Mononuclear cell (primary cell): ENCODE results near the gene GAL3ST3. TPM values are rescaled to one million over a fixed set of nuclear protein-coding genes. Genes with fewer than 3 reads are reported as not detected.

ENCODE experiments used
- H3K27me3 ChIP-seq: 2 replicates; pipeline ENCODE4 v1.6.0; 2011; ENCODE audit warnings: low read length, control low read depth; ENCODE audit not compliant: insufficient read depth
- H3K4me1 ChIP-seq: 2 replicates; pipeline ENCODE4 v1.5.1; 2011; ENCODE audit warnings: mild to moderate bottlenecking, low read length, control low read depth; ENCODE audit not compliant: insufficient read depth
- H3K4me3 ChIP-seq: 2 replicates; pipeline ENCODE4 v1.5.1; 2011; ENCODE audit warnings: mild to moderate bottlenecking, low read length, moderate library complexity
- H3K9me3 ChIP-seq: 2 replicates; pipeline ENCODE4 v1.5.1; 2011; ENCODE audit warnings: low read depth, mild to moderate bottlenecking, control low read depth, low read length
- total RNA-seq: library from RNA; depleted of rRNA; stranded (reverse); fragments of >200 nt; gene quantifications from one replicate; pipeline ENCODE4 v1.2.3, GENCODE V29; 2012

The GAL3ST3 gene
- total RNA-seq, 1 donor = not detected

DNA sequence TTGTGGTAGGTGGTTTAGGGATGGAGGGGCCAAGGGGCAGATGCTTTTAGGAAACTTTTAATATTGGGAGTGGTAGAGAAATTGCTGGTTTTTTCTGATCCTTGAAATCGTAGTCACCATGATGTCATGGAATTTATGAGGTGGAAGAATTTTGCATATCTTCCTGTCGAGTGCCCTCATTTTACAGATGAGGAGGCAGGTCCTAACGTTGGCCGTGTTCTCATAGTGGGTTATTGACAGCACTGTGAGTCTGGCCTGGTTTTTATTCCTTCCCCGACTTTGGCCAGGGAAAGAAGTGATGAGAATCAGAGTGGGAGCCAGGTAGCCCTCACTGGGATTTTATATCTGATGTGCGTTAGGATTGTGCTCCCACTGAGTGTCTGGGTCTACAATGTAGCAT is 12.3 kb upstream of the GAL3ST3 start:
- Histone ChIP-seq H3K4me1 (peaks cover 7% of the 10 kb centered on the region), H3K27me3 (no peaks in the 10 kb centered on the region), H3K9me3 (no peaks in the 10 kb centered on the region), H3K4me3 (no peak overlapping the region)

DNA sequence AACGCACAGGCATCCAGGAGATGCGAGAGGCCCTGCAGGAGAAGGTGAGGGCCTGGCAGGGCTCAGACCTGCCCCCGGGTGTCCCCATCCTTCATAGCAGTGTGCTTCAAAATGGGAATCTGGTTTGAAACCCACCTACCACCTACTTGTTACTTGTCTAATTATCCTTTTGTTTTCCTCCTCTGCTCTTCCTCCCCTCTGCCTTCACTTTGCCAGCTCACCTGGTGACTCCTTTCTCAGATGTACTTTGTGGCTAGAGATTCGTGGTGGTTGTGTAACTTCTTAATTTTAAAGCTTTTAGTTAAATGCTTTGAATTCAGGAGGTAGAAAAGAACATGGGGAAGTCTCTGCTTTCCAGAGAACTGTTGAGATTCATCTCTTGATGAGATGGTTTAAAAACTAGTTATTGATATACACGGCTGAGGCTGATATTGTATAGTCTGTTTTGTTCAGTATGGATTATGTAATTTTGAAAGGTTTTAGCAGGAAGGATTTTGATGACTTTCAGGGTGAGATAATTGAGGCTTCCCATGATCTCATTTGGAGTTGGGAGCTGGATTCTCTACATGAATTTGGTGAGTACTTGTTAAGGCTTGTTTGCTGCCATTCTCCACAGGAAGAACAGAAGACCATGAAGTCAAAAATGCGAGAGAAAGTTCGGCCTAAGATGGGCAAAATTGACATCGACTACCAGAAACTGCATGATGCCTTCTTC is 11.2 kb upstream of the GAL3ST3 start:
- H3K4me3 ChIP-seq = no peak overlapping the region
- peaks cover 3% of the 10 kb centered on the region for H3K4me1 ChIP-seq
- no peaks in the 10 kb centered on the region for H3K27me3 ChIP-seq
- no peaks in the 10 kb centered on the region for H3K9me3 ChIP-seq

DNA sequence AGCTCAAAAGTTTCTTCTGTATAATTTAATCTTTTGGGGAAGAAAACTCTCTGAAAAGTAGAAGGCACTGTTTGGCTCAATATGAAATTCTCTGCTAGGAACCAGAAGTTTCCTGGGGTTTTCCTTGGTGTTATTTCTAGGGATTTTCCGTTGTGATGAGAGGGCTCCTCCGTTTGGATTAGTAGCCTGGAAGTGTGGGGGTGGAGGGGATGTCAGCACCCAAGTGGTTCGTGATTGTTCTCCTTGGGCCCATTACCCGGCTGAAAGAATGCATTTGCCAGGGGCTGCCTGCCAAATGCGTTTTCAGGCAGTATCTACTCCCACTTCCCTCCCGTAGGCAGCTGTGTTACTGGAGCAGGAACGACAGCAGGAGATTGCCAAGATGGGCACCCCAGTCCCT is 7.5 kb upstream of the GAL3ST3 start:
- H3K4me3 ChIP-seq = no peak overlapping the region
- no peaks in the 10 kb centered on the region for H3K27me3 ChIP-seq
- H3K4me1 ChIP-seq = peaks cover 15% of the 10 kb centered on the region
- no peaks in the 10 kb centered on the region for H3K9me3 ChIP-seq

GRCh38 chr11:66055021-66055420 is 6.1 kb upstream of the GAL3ST3 start:
- H3K9me3 ChIP-seq = no peaks in the 10 kb centered on the region
- H3K27me3 ChIP-seq = no peaks in the 10 kb centered on the region
- no peak overlapping the region for H3K4me3 ChIP-seq
- H3K4me1 ChIP-seq = peaks cover 23% of the 10 kb centered on the region

- peak overlapping the region; percentile 84 for H3K4me3 ChIP-seq
- H3K9me3 ChIP-seq = no peaks in the 10 kb centered on the region
- peaks cover 23% of the 10 kb centered on the region for H3K4me1 ChIP-seq
- peaks cover 2% of the 10 kb centered on the region for H3K27me3 ChIP-seq
Observed at GRCh38 chr11:66052664-66052982, 3.7 kb upstream of the GAL3ST3 start.

DNA sequence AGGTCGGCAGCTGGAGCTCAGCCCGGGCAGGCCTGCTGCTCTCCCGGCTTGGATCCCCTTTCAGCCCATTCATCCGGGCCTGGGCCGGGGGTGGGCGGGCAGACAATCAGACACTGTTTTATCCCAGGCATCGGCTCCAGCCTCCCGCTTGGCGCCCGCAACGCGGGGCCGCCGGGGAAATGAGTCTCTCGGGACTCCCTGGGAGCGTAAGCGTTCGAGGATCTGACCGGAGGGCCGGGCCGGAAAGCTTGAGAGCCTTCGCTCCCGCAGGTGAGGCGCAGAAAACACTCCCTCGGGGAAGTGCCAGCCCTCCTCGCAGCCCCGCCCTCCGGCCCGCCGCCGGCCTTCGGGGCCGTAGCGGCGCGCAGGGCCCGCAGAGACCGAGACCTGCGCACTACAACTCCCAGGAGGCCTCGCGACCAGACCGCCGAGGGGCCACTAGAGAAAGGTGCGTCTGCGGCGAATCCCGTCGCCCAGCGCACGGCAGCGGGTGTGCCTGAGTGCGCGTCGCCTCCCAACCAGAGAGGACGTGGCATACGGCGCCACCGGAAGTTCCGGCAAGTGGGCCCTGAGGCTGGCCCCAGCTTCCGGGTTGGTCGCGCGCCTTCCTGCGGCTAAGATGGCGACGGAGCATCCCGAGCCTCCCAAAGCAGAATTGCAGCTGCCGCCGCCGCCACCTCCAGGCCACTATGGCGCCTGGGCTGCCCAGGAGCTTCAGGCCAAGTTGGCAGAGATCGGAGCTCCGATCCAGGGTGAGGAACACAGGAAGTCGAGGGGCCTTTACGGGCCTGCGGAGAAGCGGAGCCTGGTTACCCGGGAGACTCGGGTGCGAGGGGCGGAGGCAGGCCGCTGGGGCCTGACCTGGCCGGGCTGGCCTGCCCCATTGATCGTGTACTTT is 3.1 kb upstream of the GAL3ST3 start, which contains the start of gene SF3B2:
SF3B2 (plus strand) TSS at position 599 of the 898 bp plus-strand sequence; CDS start at position 620, 21 bp downstream.
- H3K27me3 ChIP-seq = peaks cover 2% of the 10 kb centered on the region
- H3K4me3 ChIP-seq = peak within 1 kb of the TSS; percentile 84
- H3K9me3 ChIP-seq = no peaks in the 10 kb centered on the region
- H3K4me1 ChIP-seq = peaks cover 23% of the 10 kb centered on the region

DNA sequence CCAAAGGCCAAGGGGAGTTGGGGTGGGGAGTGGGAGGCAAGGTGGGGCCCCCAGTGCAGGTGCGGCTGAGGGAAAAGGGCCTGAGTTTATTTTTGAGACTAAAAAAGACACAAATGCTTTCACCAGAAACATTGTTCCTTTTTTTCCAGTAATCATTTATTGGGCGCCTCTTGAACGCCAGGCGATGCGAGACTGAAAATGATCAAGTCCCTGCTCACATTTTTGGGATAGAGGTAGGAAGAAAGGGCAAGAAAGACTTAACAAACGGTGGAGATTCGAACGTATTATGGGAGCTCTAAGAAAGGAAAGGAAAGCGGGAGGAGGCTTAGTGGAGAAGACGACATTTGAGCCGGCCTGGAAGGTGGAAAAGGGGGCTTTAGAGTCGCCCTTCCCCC is 2.4 kb upstream of the GAL3ST3 start:
- H3K4me1 ChIP-seq = peaks cover 23% of the 10 kb centered on the region
- H3K4me3 ChIP-seq = peak overlapping the region; percentile 84
- H3K27me3 ChIP-seq = peaks cover 2% of the 10 kb centered on the region
- no peaks in the 10 kb centered on the region for H3K9me3 ChIP-seq

- Histone ChIP-seq H3K27me3 (peaks cover 2% of the 10 kb centered on the region), H3K4me3 (no peak overlapping the region), H3K4me1 (peaks cover 23% of the 10 kb centered on the region), H3K9me3 (no peaks in the 10 kb centered on the region)
Observed at GRCh38 chr11:66050581-66051231, 1.7 kb upstream of the GAL3ST3 start.

- H3K4me3 ChIP-seq = no peak overlapping the region
- H3K9me3 ChIP-seq = no peaks in the 10 kb centered on the region
Observed at GRCh38 chr11:66047541-66048365, 1.2 kb downstream of the GAL3ST3 start.

GRCh38 chr11:66046901-66047300 is 2.1 kb downstream of the GAL3ST3 start:
- H3K9me3 ChIP-seq = no peaks in the 10 kb centered on the region
- no peak overlapping the region for H3K4me3 ChIP-seq
- H3K4me1 ChIP-seq = peaks cover 19% of the 10 kb centered on the region
- H3K27me3 ChIP-seq = peaks cover 2% of the 10 kb centered on the region

More at GRCh38 chr11:66047541-66048365, 1.2 kb downstream of the GAL3ST3 start:
- H3K4me1 ChIP-seq = peaks cover 21% of the 10 kb centered on the region
- H3K27me3 ChIP-seq = peaks cover 2% of the 10 kb centered on the region

GRCh38 chr11:66045177-66045639 is 3.8 kb downstream of the GAL3ST3 start:
- Histone ChIP-seq H3K4me3 (no peak overlapping the region), H3K27me3 (peaks cover 2% of the 10 kb centered on the region), H3K4me1 (peaks cover 9% of the 10 kb centered on the region), H3K9me3 (no peaks in the 10 kb centered on the region)

DNA sequence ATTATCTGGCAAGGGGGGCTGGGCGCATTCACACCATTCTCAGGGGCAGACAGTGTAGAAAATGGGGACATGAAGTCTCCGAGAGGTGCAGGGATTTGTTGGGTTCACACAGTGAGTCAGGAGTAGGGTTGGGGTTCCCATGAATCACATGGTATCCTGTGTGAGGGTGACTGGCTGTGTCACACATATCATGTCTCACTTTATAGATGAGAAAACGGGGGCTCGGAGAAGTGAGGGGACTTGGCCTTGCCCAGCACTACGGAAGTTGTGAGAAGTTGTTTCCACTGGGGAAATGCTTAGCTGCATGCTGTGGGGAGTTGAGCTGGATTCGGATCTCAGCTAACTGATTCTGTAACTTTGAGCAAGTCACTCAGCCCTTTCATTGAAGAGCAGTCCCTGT is 4.2 kb downstream of the GAL3ST3 start:
- Histone ChIP-seq H3K4me3 (no peak overlapping the region), H3K9me3 (no peaks in the 10 kb centered on the region)

DNA sequence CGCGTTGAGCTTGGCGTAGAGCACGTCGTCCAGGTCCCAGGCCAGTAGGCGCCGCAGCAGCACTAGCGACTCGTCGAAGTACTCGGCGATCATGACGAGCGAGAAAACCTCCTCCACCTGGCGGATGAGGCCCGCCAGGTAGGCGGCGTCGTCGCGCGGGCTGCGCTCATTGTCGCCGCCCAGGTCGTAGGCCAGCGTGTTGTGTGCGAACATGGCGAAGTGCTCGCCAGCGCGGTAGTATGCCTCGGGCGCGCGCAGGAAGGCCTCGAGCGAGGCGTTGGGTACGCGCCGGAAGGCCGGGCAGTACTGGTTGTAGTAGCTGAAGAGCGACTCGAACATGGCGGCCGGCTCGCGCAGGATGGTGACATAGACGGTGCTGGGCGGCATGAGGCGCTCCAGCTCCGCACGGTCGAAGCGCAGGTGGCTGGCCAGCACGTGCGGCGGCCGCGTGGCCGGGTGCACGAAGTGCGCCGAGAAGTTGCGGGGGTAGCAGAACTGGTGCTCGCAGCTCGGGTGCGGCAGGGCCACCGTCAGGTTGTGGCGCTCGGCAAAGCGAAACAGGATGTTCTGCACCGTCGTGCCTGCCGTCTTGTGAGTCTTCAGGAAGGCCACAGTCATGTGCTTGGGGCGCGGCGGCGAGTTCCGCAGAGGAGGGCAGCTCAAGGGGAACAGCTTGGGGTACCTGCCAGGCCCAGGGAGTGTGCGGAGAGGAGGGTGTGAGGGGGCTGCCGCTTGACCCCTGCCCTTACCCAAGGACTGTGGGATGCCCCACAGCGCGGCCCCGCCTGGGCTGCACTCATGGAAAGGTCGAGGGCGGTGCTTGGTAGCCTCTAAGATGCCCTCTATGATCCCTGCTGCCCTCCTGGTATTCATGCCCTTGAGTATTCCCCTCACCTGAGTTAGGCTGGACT is 5.7 kb downstream of the GAL3ST3 start:
- H3K4me1 ChIP-seq = peaks cover 9% of the 10 kb centered on the region
- no peaks in the 10 kb centered on the region for H3K27me3 ChIP-seq
- no peak overlapping the region for H3K4me3 ChIP-seq
- H3K9me3 ChIP-seq = no peaks in the 10 kb centered on the region

More for the DNA sequence above, 4.2 kb downstream of the GAL3ST3 start:
- Histone ChIP-seq H3K4me1 (peaks cover 9% of the 10 kb centered on the region), H3K27me3 (peaks cover 2% of the 10 kb centered on the region)
